Measurements from ENCODE around the gene OR5B2. TPM values are rescaled to one million over a fixed set of nuclear protein-coding genes. Genes with fewer than 3 reads are reported as not detected.

Gene OR5B2
- 0.27 TPM in 1 of 2 replicates, not detected in the other for total RNA-seq
- not detected for total RNA-seq (2013)
- 0.03 TPM in 1 of 2 replicates, not detected in the other for polyA plus RNA-seq
- polyA minus RNA-seq: not detected in 2 replicates

DNA sequence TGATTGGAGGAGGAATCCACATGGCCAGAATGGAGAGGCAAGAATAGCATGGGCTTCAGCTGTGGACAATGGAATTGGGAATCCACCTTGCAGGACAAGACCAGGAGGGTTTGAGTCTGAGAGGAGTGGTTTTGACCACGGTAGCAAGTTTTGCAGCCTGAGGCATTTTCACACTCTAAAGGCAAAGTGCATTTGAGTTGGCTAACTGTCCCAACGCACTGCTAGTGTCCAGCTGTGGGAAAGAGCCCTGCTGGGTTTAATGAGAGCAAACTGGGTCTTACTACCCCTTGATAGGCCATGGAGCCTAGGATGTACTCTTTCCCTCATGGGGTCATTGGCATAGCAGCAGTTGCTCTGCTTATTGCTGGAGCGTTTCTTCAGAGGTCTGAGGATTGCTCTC is at the start of gene OR5B2:
OR5B2 (minus strand) TSS at position 101 of the 400 bp plus-strand sequence. CDS start 4,860 bp downstream, outside the sequence.
- Mint-ChIP-seq H3K27ac (no peak within 1 kb of the TSS), H3K4me1 (no peaks in the 10 kb centered on the region), H3K9me3 (ENCODE audit: insufficient read depth) (peaks cover 2% of the 10 kb centered on the region), H3K27me3 (peaks cover 34% of the 10 kb centered on the region), H3K4me3 (no peak within 1 kb of the TSS)
- Histone ChIP-seq H3K27me3 (replicated peaks in 1 of 4; ENCODE audit: control extremely low read depth in 1 of 4, control insufficient read depth in 3 of 4, insufficient read depth in 4 of 4, low read length in 3 of 4) (peaks cover 0 to 9% (median 7%) of the 10 kb centered on the region in 4 experiments), H3K9me3 (ENCODE audit: control extremely low read depth in 1 of 3, control insufficient read depth in 2 of 3, insufficient read depth in 1 of 3, low read length in 2 of 3) (peaks cover 0 to 3% (median 0%) of the 10 kb centered on the region in 3 donors), H3K36me3 (replicated peaks in 1 of 2; ENCODE audit: control extremely low read depth in 1 of 2, control insufficient read depth in 1 of 2, extremely low read depth in 1 of 2, insufficient read depth in 2 of 2, low read length in 1 of 2) (no peaks in the 10 kb centered on the region), H3K79me2 (ENCODE audit: control insufficient read depth, insufficient read depth, low read length) (no peaks in the 10 kb centered on the region), H4K20me1 (ENCODE audit: control insufficient read depth, insufficient read depth, low read length, poor library complexity, severe bottlenecking) (no peaks in the 10 kb centered on the region), H3K9ac (ENCODE audit: low read length) (no peak within 1 kb of the TSS), H3K4me3 (ENCODE audit: control extremely low read depth in 1 of 5, extremely low read depth in 1 of 5, insufficient read depth in 1 of 5, low read depth in 2 of 5, low read length in 4 of 5) (no peak within 1 kb of the TSS), H3K4me2 (replicated peaks; ENCODE audit: low read depth, low read length, poor library complexity, severe bottlenecking) (no peak within 1 kb of the TSS), H3K27ac (ENCODE audit: low read length in 2 of 2) (no peak within 1 kb of the TSS), H3K4me1 (ENCODE audit: control insufficient read depth in 2 of 2, insufficient read depth in 2 of 2, low read length in 2 of 2) (no peaks in the 10 kb centered on the region), H2AFZ (ENCODE audit: insufficient read depth, low read depth, low read length, poor library complexity, severe bottlenecking) (no peak within 1 kb of the TSS)
- intact Hi-C loops (cut with micrococcal nuclease): no loop called here
- no peak for DNase-seq
- TF ChIP-seq EZH2 (IDR thresholded peaks at IDR 0.05; ENCODE audit: borderline replicate concordance, insufficient read depth, low read depth, low read length, poor library complexity, severe bottlenecking): no peak
- TF ChIP-seq, protein P1, sequence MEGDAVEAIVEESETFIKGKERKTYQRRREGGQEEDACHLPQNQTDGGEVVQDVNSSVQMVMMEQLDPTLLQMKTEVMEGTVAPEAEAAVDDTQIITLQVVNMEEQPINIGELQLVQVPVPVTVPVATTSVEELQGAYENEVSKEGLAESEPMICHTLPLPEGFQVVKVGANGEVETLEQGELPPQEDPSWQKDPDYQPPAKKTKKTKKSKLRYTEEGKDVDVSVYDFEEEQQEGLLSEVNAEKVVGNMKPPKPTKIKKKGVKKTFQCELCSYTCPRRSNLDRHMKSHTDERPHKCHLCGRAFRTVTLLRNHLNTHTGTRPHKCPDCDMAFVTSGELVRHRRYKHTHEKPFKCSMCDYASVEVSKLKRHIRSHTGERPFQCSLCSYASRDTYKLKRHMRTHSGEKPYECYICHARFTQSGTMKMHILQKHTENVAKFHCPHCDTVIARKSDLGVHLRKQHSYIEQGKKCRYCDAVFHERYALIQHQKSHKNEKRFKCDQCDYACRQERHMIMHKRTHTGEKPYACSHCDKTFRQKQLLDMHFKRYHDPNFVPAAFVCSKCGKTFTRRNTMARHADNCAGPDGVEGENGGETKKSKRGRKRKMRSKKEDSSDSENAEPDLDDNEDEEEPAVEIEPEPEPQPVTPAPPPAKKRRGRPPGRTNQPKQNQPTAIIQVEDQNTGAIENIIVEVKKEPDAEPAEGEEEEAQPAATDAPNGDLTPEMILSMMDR (IDR thresholded peaks at IDR 0.05): no peak
- 82% methylated on average over 3 of the region's 3 CpGs for WGBS (ENCODE audit: insufficient coverage)
- ChIA-PET POLR2A (no interaction called here), CTCF (no interaction called here)
- ATAC-seq (ENCODE audit: low read depth): no peak

GRCh38 chr11:58471892-58472291 is 44.0 kb upstream of the OR5B2 start:
- H3K27me3 Mint-ChIP-seq: peaks cover 23% of the 10 kb centered on the region
- no peak for ATAC-seq (ENCODE audit: low read depth)
- Histone ChIP-seq H3K4me2 (replicated peaks; ENCODE audit: low read depth, low read length, poor library complexity, severe bottlenecking) (no peak overlapping the region), H3K9me3 (ENCODE audit: control extremely low read depth in 1 of 3, control insufficient read depth in 2 of 3, insufficient read depth in 1 of 3, low read length in 2 of 3) (peaks cover 4 to 18% (median 8%) of the 10 kb centered on the region in 3 donors), H3K4me1 (ENCODE audit: control insufficient read depth in 2 of 2, insufficient read depth in 2 of 2, low read length in 2 of 2) (no peaks in the 10 kb centered on the region), H2AFZ (ENCODE audit: insufficient read depth, low read depth, low read length, poor library complexity, severe bottlenecking) (no peak overlapping the region), H3K27ac (ENCODE audit: low read length in 2 of 2) (no peak overlapping the region), H3K9ac (ENCODE audit: low read length) (no peak overlapping the region), H3K36me3 (replicated peaks in 1 of 2; ENCODE audit: control extremely low read depth in 1 of 2, control insufficient read depth in 1 of 2, extremely low read depth in 1 of 2, insufficient read depth in 2 of 2, low read length in 1 of 2) (no peaks in the 10 kb centered on the region), H3K79me2 (ENCODE audit: control insufficient read depth, insufficient read depth, low read length) (no peaks in the 10 kb centered on the region), H3K4me3 (ENCODE audit: control extremely low read depth in 1 of 5, extremely low read depth in 1 of 5, insufficient read depth in 1 of 5, low read depth in 2 of 5, low read length in 4 of 5) (no peak overlapping the region), H4K20me1 (ENCODE audit: control insufficient read depth, insufficient read depth, low read length, poor library complexity, severe bottlenecking) (no peaks in the 10 kb centered on the region), H3K27me3 (replicated peaks in 1 of 4; ENCODE audit: control extremely low read depth in 1 of 4, control insufficient read depth in 3 of 4, insufficient read depth in 4 of 4, low read length in 3 of 4) (no peaks in the 10 kb centered on the region)
- H3K9me3 Mint-ChIP-seq (ENCODE audit: insufficient read depth): peaks cover 6% of the 10 kb centered on the region
- intact Hi-C loops (cut with micrococcal nuclease): no loop called here
- no peak for TF ChIP-seq EZH2 (IDR thresholded peaks at IDR 0.05; ENCODE audit: borderline replicate concordance, insufficient read depth, low read depth, low read length, poor library complexity, severe bottlenecking)
- TF ChIP-seq, protein P1 (IDR thresholded peaks at IDR 0.05): no peak
- no peak overlapping the region for H3K27ac Mint-ChIP-seq
- no peaks in the 10 kb centered on the region for H3K4me1 Mint-ChIP-seq
- POLR2A ChIA-PET: no interaction called here
- CTCF ChIA-PET: no interaction called here
- DNase-seq: no peak
- H3K4me3 Mint-ChIP-seq: no peak overlapping the region
